Lung (tissue), 12 donors: ENCODE measurements around the gene MFF. TPM values are rescaled to one million over a fixed set of nuclear protein-coding genes. Genes with fewer than 3 reads are reported as not detected.

Experiments
- ATAC-seq: fragments of 200-7000 bp; cut with Tn5 transposase; one replicate; pipeline ENCODE4 v1.9.1; 2020; ENCODE audit warnings: moderate number of reproducible peaks; ENCODE audit not compliant: insufficient read depth, low FRiP score
- DNase-seq, 3 donors: peaks; one replicate each; pipeline ENCODE4 v3.0.0-alpha.2; 2013 to 2017
- H3K27ac ChIP-seq, 2 donors: one replicate each; pipeline ENCODE4 v1.5.1; 2013; ENCODE audit warnings: mild to moderate bottlenecking in 2 of 2, moderate library complexity in 2 of 2, control low read depth in 1 of 2, inconsistent platforms in 1 of 2, low read depth in 1 of 2, low read length in 1 of 2
- H3K27me3 ChIP-seq, 3 donors: one replicate each; pipeline ENCODE4 v1.5.1; 2013; ENCODE audit warnings: low read length in 2 of 3; ENCODE audit not compliant: control insufficient read depth in 3 of 3, insufficient read depth in 3 of 3
- H3K36me3 ChIP-seq, 4 donors: one replicate each; pipeline ENCODE4 v1.5.1; 2013; ENCODE audit warnings: low read length in 4 of 4, mild to moderate bottlenecking in 1 of 4, moderate library complexity in 1 of 4; ENCODE audit not compliant: control insufficient read depth in 4 of 4, insufficient read depth in 4 of 4
- H3K4me1 ChIP-seq, 5 donors: one replicate each; pipeline ENCODE4 v1.5.1; 2013; ENCODE audit warnings: low read length in 5 of 5, mild to moderate bottlenecking in 2 of 5, moderate library complexity in 1 of 5; ENCODE audit not compliant: control insufficient read depth in 5 of 5, insufficient read depth in 5 of 5
- H3K4me3 ChIP-seq: one replicate; pipeline ENCODE4 v1.5.1; 2013; ENCODE audit warnings: mild to moderate bottlenecking, control low read depth, moderate library complexity
- H3K9ac ChIP-seq, 2 donors: one replicate each; pipeline ENCODE4 v1.5.1; 2013; ENCODE audit warnings: low read length in 2 of 2, control low read depth in 1 of 2; ENCODE audit not compliant: insufficient read depth in 1 of 2
- H3K9me3 ChIP-seq, 4 donors: one replicate each; pipeline ENCODE4 v1.5.1; 2013; ENCODE audit warnings: low read length in 3 of 4, mild to moderate bottlenecking in 1 of 4, moderate library complexity in 1 of 4; ENCODE audit not compliant: control insufficient read depth in 4 of 4, insufficient read depth in 3 of 4
- WGBS, 2 donors: extraction: QIAGEN DNeasy Blood & Tissue Kit; methylation state at CpG; one replicate each; pipeline ENCODE4 v1.1.7; 2013; 5-methylcytosine and 5-hydroxymethylcytosine counted together
- polyA plus RNA-seq, 2 donors: library from polyadenylated mRNA; stranded (reverse); fragments of 200-250 nt; gene quantifications; one replicate each; pipeline ENCODE4 v1.2.1, GENCODE V29; 2013
- total RNA-seq, 2 donors: library from RNA; depleted of rRNA in 1 of 2; stranded (reverse); fragments of >200 nt in 1 of 2; gene quantifications; one replicate each; pipeline ENCODE4 v1.2.1, GENCODE V29; 2014 to 2021
- TF ChIP-seq, protein P1 (sequence below): IDR thresholded peaks from 2 replicates; pipeline ENCODE4 v1.5.1; 2012; ENCODE audit warnings: mild to moderate bottlenecking; ENCODE audit errors: control extremely low read depth, extremely low read depth
- donor health status: control.
- donor health status: control.
- donor health status: Bipolar disorder and iron deficiency.
- donor health status: healthy.
- donor health status: DM: yes; HTN: yes; CAD: no.

Gene MFF
- total and polyA plus RNA-seq, 4 donors = 47.0 to 90.6 (median 67.6) TPM

DNA sequence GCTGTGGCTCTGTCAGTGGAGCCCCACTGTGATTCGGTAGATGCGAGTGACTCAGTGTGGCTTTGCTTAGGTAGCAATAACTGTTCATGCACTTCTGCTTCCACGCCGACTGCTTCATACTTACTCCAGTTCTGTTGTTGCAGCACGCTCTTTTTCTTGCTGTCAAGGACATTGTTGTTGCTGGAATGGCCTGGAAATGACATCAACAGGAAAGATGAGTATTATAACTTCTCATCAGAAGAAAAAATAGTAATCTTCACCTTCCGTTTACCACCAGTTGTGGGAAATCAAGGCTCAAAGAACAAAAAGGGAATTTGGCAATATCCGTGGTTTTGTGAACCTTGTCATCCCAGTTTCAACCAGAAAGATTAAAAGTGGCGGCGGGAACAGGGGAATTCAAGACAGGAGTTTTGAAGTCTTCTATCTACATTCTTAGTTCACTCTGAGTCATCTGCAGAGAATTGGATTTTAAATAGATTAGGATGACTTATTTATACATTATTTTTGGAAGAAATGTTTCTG lies 45.8 kb downstream of the MFF start:
- Histone ChIP-seq H3K36me3 (no peaks in the 10 kb centered on the region), H3K9me3 (no peaks in the 10 kb centered on the region), H3K4me3 (no peak overlapping the region), H3K9ac (no peak overlapping the region), H3K4me1 (no peaks in the 10 kb centered on the region), H3K27me3 (no peaks in the 10 kb centered on the region), H3K27ac (no peak overlapping the region)
- ATAC-seq = peak; percentile 30
- DNase-seq = no peak
- 32 to 58% methylated on average over 9 of the region's 9 CpGs for WGBS, 2 donors
- TF ChIP-seq, protein P1, sequence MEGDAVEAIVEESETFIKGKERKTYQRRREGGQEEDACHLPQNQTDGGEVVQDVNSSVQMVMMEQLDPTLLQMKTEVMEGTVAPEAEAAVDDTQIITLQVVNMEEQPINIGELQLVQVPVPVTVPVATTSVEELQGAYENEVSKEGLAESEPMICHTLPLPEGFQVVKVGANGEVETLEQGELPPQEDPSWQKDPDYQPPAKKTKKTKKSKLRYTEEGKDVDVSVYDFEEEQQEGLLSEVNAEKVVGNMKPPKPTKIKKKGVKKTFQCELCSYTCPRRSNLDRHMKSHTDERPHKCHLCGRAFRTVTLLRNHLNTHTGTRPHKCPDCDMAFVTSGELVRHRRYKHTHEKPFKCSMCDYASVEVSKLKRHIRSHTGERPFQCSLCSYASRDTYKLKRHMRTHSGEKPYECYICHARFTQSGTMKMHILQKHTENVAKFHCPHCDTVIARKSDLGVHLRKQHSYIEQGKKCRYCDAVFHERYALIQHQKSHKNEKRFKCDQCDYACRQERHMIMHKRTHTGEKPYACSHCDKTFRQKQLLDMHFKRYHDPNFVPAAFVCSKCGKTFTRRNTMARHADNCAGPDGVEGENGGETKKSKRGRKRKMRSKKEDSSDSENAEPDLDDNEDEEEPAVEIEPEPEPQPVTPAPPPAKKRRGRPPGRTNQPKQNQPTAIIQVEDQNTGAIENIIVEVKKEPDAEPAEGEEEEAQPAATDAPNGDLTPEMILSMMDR = no peak

DNA sequence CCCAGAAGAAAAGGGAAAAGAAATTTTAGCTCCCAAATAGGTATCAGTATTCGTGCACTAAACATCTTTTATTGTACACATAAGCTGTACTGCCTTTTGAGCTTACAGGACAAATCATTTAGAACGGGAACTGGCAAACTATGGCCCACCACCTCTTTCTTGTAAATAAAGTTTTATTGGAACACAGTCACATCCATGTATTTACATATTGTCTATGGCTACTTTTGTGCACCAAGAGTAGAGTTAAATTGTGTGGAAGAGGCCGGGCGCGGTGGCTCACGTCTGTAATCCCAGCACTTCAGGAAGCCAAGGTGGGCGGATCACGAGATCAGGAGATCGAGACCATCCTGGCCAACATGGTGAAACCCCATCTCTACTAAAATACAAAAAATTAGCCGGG lies 48.3 kb downstream of the MFF start:
- Histone ChIP-seq H3K9ac (no peak overlapping the region), H3K27ac (no peak overlapping the region), H3K9me3 (no peaks in the 10 kb centered on the region), H3K4me1 (no peaks in the 10 kb centered on the region), H3K36me3 (no peaks in the 10 kb centered on the region), H3K27me3 (no peaks in the 10 kb centered on the region), H3K4me3 (no peak overlapping the region)
- DNase-seq (no peak), ATAC-seq (no peak)
- TF ChIP-seq, protein P1 = no peak
- 88 to 90% methylated on average over 10 of the region's 10 CpGs for WGBS, 2 donors

DNA sequence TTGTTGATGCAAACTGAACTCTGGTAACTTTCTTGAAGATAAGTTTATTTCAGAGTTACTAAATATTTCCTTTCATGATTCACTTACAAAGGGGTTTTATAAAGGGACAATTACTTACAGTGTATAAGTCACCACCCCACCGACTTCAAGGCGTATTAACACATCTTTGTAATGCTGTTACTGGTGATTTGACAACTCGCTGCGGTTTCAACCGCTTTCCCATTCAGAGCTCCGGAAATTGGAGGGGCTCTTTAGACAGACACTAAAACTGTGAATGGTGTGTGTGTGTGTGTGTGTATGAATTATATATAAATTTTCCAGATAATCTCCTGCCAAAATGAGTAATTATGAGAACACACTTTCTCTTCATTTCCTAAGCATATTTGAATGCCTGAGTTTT lies 49.1 kb downstream of the MFF start:
- no peaks in the 10 kb centered on the region for H3K9me3 ChIP-seq
- DNase-seq (no peak), ATAC-seq (no peak)
- no peak overlapping the region for H3K27ac ChIP-seq
- no peaks in the 10 kb centered on the region for H3K4me1 ChIP-seq
- 53 to 59% methylated on average over 6 of the region's 6 CpGs for WGBS, 2 donors
- TF ChIP-seq, protein P1 = no peak
- no peaks in the 10 kb centered on the region for H3K36me3 ChIP-seq
- H3K9ac ChIP-seq = no peak overlapping the region
- no peak overlapping the region for H3K4me3 ChIP-seq
- no peaks in the 10 kb centered on the region for H3K27me3 ChIP-seq

- TF ChIP-seq, protein P1 = no peak
- Histone ChIP-seq H3K36me3 (no peaks in the 10 kb centered on the region), H3K9ac (no peak overlapping the region), H3K4me3 (no peak overlapping the region), H3K4me1 (no peaks in the 10 kb centered on the region), H3K27ac (no peak overlapping the region), H3K9me3 (no peaks in the 10 kb centered on the region), H3K27me3 (no peaks in the 10 kb centered on the region)
- DNase-seq = no peak
- no peak for ATAC-seq
- 72 to 80% methylated on average over 9 of the region's 9 CpGs for WGBS, 2 donors
Observed at GRCh38 chr2:227376656-227377396, 51.8 kb downstream of the MFF start.
